HepG2 (cell line): ENCODE data around the gene VPS9D1. TPM values are rescaled to one million over a fixed set of nuclear protein-coding genes. Genes with fewer than 3 reads are reported as not detected.

Experiments used
- ATAC-seq: fragments of 200-7000 bp; cut with Tn5 transposase; 3 replicates; pipeline ENCODE4 v1.9.1; 2020; ENCODE audit warnings: mild to moderate bottlenecking, moderate library complexity
- BruUV-seq: library from RNA; stranded (reverse); fragments of 400-500 nt; replicated peaks from 2 replicates; lab custom pipeline; 2021; lab: Mats Ljungman, UMichigan
- CTCF ChIA-PET: fragments of 300-600 bp; formaldehyde crosslinking; extraction: SDS; loops from one replicate; lab custom pipeline; 2021; ENCODE audit warnings: low total read pairs, inconsistent platforms, low intra/inter-chr PET ratio; lab: Yijun Ruan, JAX
- POLR2A ChIA-PET: fragments of 350-600 bp; sonication (Branson Sonifier 250); formaldehyde crosslinking; loops from one replicate; lab custom pipeline; 2020; ENCODE audit warnings: antibody characterized with exemption, inconsistent platforms; lab: Yijun Ruan, JAX
- DNase-seq: peaks from one replicate; pipeline ENCODE4 v3.0.0-alpha.2; 2015; ENCODE audit warnings: low spot score
- FAIRE-seq: peaks from 3 replicates; lab custom pipeline; 2011; peaks lifted over from hg19 to GRCh38; lab: Jason Lieb, UNC
- H2AFZ ChIP-seq: one replicate; pipeline ENCODE4 v1.6.1; 2011; ENCODE audit warnings: low read length, inconsistent platforms
- H3K27ac ChIP-seq: fragments of 300-600 bp; 3 replicates; pipeline ENCODE4 v1.8.0; 2011; ENCODE audit warnings: mixed run types, mild to moderate bottlenecking, mixed read lengths, low read length, inconsistent platforms; ENCODE audit not compliant: insufficient read depth; ENCODE audit errors: extremely low read length
- H3K27me3 ChIP-seq, 2 experiments: fragments of 200-600 bp in 1 of 2; 2 replicates in 1 of 2; 3 replicates in 1 of 2; pipeline versions ENCODE4 v1.6.0 to v1.8.0; 2011; ENCODE audit warnings: low read length in 2 of 2, mild to moderate bottlenecking in 2 of 2, moderate library complexity in 2 of 2, inconsistent platforms in 1 of 2; ENCODE audit not compliant: insufficient read depth in 2 of 2, control insufficient read depth in 1 of 2
- H3K36me3 ChIP-seq, 2 experiments: fragments of 200-600 bp in 1 of 2; replicated peaks in 1 of 2; 2 replicates in 1 of 2; 3 replicates in 1 of 2; pipeline versions ENCODE4 v1.5.1 to v1.8.0; 2011; ENCODE audit warnings: low read length in 2 of 2, inconsistent platforms in 1 of 2; ENCODE audit not compliant: insufficient read depth in 2 of 2, control insufficient read depth in 1 of 2
- H3K4me1 ChIP-seq: 2 replicates; pipeline ENCODE4 v1.5.1; 2012; ENCODE audit warnings: low read length, inconsistent platforms; ENCODE audit not compliant: insufficient read depth
- H3K4me2 ChIP-seq: 2 replicates; pipeline ENCODE4 v1.6.0; 2011; ENCODE audit warnings: low read depth, low read length, inconsistent platforms
- H3K4me3 ChIP-seq, 3 experiments: fragments of 200-600 bp in 1 of 3; sonication (generic), shearing (Covaris generic) in 1 of 3; replicated peaks in 1 of 3; 2 replicates each; pipeline ENCODE4 v1.5.1; 2011 to 2016; ENCODE audit warnings: low read length in 3 of 3, inconsistent platforms in 2 of 3, low read depth in 2 of 3, mild to moderate bottlenecking in 2 of 3, control low read depth in 1 of 3, mixed read lengths in 1 of 3; ENCODE audit not compliant: insufficient read depth in 1 of 3
- H3K79me2 ChIP-seq: one replicate; pipeline ENCODE4 v1.6.1; 2011; ENCODE audit warnings: low read length, inconsistent platforms; ENCODE audit not compliant: insufficient read depth
- H3K9ac ChIP-seq: 2 replicates; pipeline ENCODE4 v1.6.0; 2011; ENCODE audit warnings: mild to moderate bottlenecking, low read depth, low read length, inconsistent platforms; ENCODE audit not compliant: insufficient read depth
- H3K9me3 ChIP-seq: 2 replicates; pipeline ENCODE4 v1.5.1; 2012; ENCODE audit warnings: mild to moderate bottlenecking, low read length
- H4K20me1 ChIP-seq: 2 replicates; pipeline ENCODE4 v1.6.0; 2011; ENCODE audit warnings: inconsistent platforms, mild to moderate bottlenecking, low read length, moderate library complexity; ENCODE audit not compliant: insufficient read depth
- ATF3 ChIP-seq: sonication (generic); formaldehyde crosslinking; IDR thresholded peaks from 2 replicates; pipeline ENCODE4 v1.4.0; 2020; ENCODE audit warnings: missing genetic modification reagents
- BRF2 ChIP-seq: sonication (generic); formaldehyde crosslinking; IDR thresholded peaks from 2 replicates; pipeline ENCODE4 v1.8.1; 2022; ENCODE audit warnings: mild to moderate bottlenecking, missing genetic modification reagents
- MAF1 ChIP-seq: sonication (generic); formaldehyde crosslinking; IDR thresholded peaks from 2 replicates; pipeline ENCODE4 v1.5.0; 2020; ENCODE audit warnings: missing genetic modification reagents, borderline replicate concordance
- SCMH1 ChIP-seq: sonication (generic); formaldehyde crosslinking; IDR thresholded peaks from 2 replicates; pipeline ENCODE4 v1.9.0; 2021; ENCODE audit warnings: missing genetic modification reagents, mild to moderate bottlenecking, borderline replicate concordance
- TCF7 ChIP-seq: sonication (generic); IDR thresholded peaks from 2 replicates; pipeline ENCODE4 v1.6.1; 2016; ENCODE audit warnings: antibody characterized with exemption, low read depth
- THYN1 ChIP-seq: sonication (generic); formaldehyde crosslinking; IDR thresholded peaks from 2 replicates; pipeline ENCODE4 v1.8.1; 2023; ENCODE audit warnings: low read depth, mild to moderate bottlenecking, moderate library complexity, missing genetic modification reagents, borderline replicate concordance
- TIGD3 ChIP-seq: sonication (generic); formaldehyde crosslinking; IDR thresholded peaks from 2 replicates; pipeline ENCODE4 v1.5.1; 2020; ENCODE audit warnings: mild to moderate bottlenecking, missing genetic modification reagents, borderline replicate concordance
- ZNF275 ChIP-seq: sonication (generic); formaldehyde crosslinking; IDR thresholded peaks from 2 replicates; pipeline ENCODE4 v1.8.0; 2022; ENCODE audit warnings: missing genetic modification reagents, mild to moderate bottlenecking, inconsistent platforms, borderline replicate concordance
- WGBS: methylation state at CpG from one replicate; pipeline ENCODE4 v1.1.6; 2017; ENCODE audit warnings: low lambda C conversion rate; 5-methylcytosine and 5-hydroxymethylcytosine counted together
- in situ Hi-C: cut with HindIII; loops from 2 replicates; pipeline ENCODE4 v1.10.0; 2017; ENCODE audit warnings: low pct_unique_long_range_greater_than_20kb; ENCODE audit not compliant: extremely low pct_ligation_motif_present
- intact Hi-C: fragments of 100-400 bp; cut with micrococcal nuclease; formaldehyde crosslinking; loops from one replicate; pipeline ENCODE4 v1.10.0; 2022; ENCODE audit not compliant: unreplicated experiment
- polyA plus RNA-seq, 8 experiments: library from polyadenylated mRNA; depleted of rRNA in 3 of 8; stranded (reverse) in 7 of 8; unstranded in 1 of 8; fragments of >200 nt; fragmentation: Illumina TruSeq in 4 of 8; extraction: Trizol in 4 of 8; gene quantifications; 2 replicates each; pipeline versions ENCODE4 v1.2.1 to v1.2.3, GENCODE V29; 2011 to 2016; ENCODE audit warnings: low read depth in 4 of 8, missing spikeins in 1 of 8, mixed read lengths in 1 of 8; ENCODE audit not compliant: insufficient read depth in 1 of 8
- total RNA-seq, 5 experiments: library from RNA; depleted of rRNA; stranded (reverse); fragments of >200 nt; fragmentation: Illumina TruSeq; extraction: Trizol; gene quantifications; 2 replicates each; pipeline ENCODE4 v1.2.3, GENCODE V29; 2016; ENCODE audit warnings: low read depth in 1 of 5
- TF ChIP-seq, protein P1 (sequence below): sonication (generic); formaldehyde crosslinking; conservative IDR thresholded peaks from 2 replicates; pipeline ENCODE4 v1.8.0; 2022; ENCODE audit warnings: missing genetic modification reagents
- TF ChIP-seq, protein P2 (sequence below): sonication (generic); formaldehyde crosslinking; IDR thresholded peaks from 2 replicates; pipeline ENCODE4 v1.8.0; 2022; ENCODE audit warnings: missing genetic modification reagents, low read depth, mild to moderate bottlenecking, borderline replicate concordance
- TF ChIP-seq, protein P3 (sequence below): sonication (generic); formaldehyde crosslinking; IDR thresholded peaks from 2 replicates; pipeline ENCODE4 v1.4.0; 2020; ENCODE audit warnings: missing genetic modification reagents, mild to moderate bottlenecking, borderline replicate concordance

Gene VPS9D1
- total and polyA plus RNA-seq, 2 of the 13 experiments (the other 11 are each of a cell fraction or from before 2014, with no cell fraction given): 10.1 to 13.2 TPM

- under 1% methylated on average over 37 of the region's 99 CpGs for WGBS
- DNase-seq: peak; percentile 78
- no peaks in the 10 kb centered on the region; a peak in 1 of 5 replicates for H3K27me3 ChIP-seq
- peak within 1 kb of the TSS; percentile 97 for H3K4me2 ChIP-seq
- POLR2A ChIA-PET: interaction anchor here (0.5 to 2.8 kb wide), 5 partner anchors 30 to 335 kb away, joined by 3 to 21 read pairs (median 5); partner anchors contain the start of genes CDK10 and SPATA2L
- peaks cover 38% of the 10 kb centered on the region for H3K4me1 ChIP-seq
- no TSS peak for BruUV-seq
- H4K20me1 ChIP-seq: no peaks in the 10 kb centered on the region
- H3K79me2 ChIP-seq: peaks cover 49% of the 10 kb centered on the region
- intact Hi-C loops (loop anchor here (2.0 kb wide), 1 partner anchor 43 kb away; the partner anchor contains the start of gene SPATA2L), in situ Hi-C loops (loop anchor here (5.0 kb wide), 1 partner anchor 45 kb away; the partner anchor contains the start of gene SPATA2L)
- CTCF ChIA-PET: interaction anchor here (1.1 kb wide), 1 partner anchor 16 kb away, joined by 3 read pairs; no protein-coding TSS in a partner anchor
- H3K9ac ChIP-seq: peak within 1 kb of the TSS; percentile 96
- ATAC-seq: peak; percentile 93
- peaks cover 13 to 37% of the 10 kb centered on the region in 2 experiments for H3K36me3 ChIP-seq
- no peaks in the 10 kb centered on the region for H3K9me3 ChIP-seq
- H3K27ac ChIP-seq: peak within 1 kb of the TSS; percentile 64
- H3K4me3 ChIP-seq: peak within 1 kb of the TSS; percentile 91 to 100 (median 99)
- peak; percentile 94 for FAIRE-seq
- H2AFZ ChIP-seq: peak within 1 kb of the TSS; percentile 81
- no peak for TF ChIP-seq THYN1 (CRISPR knock-in tag)
- no peak for TF ChIP-seq TCF7
- TF ChIP-seq, protein P1, sequence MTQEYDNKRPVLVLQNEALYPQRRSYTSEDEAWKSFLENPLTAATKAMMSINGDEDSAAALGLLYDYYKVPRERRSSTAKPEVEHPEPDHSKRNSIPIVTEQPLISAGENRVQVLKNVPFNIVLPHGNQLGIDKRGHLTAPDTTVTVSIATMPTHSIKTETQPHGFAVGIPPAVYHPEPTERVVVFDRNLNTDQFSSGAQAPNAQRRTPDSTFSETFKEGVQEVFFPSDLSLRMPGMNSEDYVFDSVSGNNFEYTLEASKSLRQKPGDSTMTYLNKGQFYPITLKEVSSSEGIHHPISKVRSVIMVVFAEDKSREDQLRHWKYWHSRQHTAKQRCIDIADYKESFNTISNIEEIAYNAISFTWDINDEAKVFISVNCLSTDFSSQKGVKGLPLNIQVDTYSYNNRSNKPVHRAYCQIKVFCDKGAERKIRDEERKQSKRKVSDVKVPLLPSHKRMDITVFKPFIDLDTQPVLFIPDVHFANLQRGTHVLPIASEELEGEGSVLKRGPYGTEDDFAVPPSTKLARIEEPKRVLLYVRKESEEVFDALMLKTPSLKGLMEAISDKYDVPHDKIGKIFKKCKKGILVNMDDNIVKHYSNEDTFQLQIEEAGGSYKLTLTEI: no peak
- TF ChIP-seq BRF2: no peak
- peak; percentile 24; the same call in 1 of the 2 replicates for TF ChIP-seq ZNF275 (CRISPR knock-in tag)
- no peak; the same call in 1 of the 2 replicates for TF ChIP-seq ATF3 (CRISPR knock-in tag)
- TF ChIP-seq SCMH1 (CRISPR knock-in tag): no peak
- TF ChIP-seq MAF1 (CRISPR knock-in tag): no peak
- TF ChIP-seq, protein P2, sequence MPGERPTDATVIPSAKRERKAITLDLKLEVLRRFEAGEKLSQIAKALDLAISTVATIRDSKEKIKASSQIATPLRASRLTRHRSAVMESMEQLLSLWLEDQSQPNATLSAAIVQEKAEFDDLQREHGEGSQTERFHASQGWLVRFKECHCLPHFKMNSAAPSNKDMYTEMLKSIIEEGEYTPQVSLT (CRISPR knock-in tag): no peak
- TF ChIP-seq, protein P3, sequence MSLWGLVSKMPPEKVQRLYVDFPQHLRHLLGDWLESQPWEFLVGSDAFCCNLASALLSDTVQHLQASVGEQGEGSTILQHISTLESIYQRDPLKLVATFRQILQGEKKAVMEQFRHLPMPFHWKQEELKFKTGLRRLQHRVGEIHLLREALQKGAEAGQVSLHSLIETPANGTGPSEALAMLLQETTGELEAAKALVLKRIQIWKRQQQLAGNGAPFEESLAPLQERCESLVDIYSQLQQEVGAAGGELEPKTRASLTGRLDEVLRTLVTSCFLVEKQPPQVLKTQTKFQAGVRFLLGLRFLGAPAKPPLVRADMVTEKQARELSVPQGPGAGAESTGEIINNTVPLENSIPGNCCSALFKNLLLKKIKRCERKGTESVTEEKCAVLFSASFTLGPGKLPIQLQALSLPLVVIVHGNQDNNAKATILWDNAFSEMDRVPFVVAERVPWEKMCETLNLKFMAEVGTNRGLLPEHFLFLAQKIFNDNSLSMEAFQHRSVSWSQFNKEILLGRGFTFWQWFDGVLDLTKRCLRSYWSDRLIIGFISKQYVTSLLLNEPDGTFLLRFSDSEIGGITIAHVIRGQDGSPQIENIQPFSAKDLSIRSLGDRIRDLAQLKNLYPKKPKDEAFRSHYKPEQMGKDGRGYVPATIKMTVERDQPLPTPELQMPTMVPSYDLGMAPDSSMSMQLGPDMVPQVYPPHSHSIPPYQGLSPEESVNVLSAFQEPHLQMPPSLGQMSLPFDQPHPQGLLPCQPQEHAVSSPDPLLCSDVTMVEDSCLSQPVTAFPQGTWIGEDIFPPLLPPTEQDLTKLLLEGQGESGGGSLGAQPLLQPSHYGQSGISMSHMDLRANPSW: peak; percentile 59; the same call in 1 of the 2 replicates
- peak; percentile 74; the same call in 1 of the 2 replicates for TF ChIP-seq TIGD3 (CRISPR knock-in tag)
These were observed 63.1 kb downstream of the VPS9D1 start, which contains the start of the genes CHMP1A and SPATA33 for GRCh38 chr16:89657442-89658220. CHMP1A (minus strand) TSS chr16:89657708; CDS start chr16:89657588, 120 bp downstream. SPATA33 (plus strand) TSS chr16:89657836; CDS start chr16:89657912, 76 bp downstream.
